Parathyroid adenoma (tissue), 2 donors: Measurements from ENCODE around the gene SV2B.

ENCODE experiments used
- H2AFZ ChIP-seq: fragments of 300-600 bp; sonication (generic); one replicate; pipeline ENCODE4 v1.7.0; 2017; ENCODE audit warnings: antibody characterized with exemption, mild to moderate bottlenecking
- H3K27ac ChIP-seq: fragments of 300-600 bp; sonication (generic); one replicate; pipeline ENCODE4 v1.7.0; 2017
- H3K27me3 ChIP-seq: fragments of 300-600 bp; sonication (generic); one replicate; pipeline ENCODE4 v1.7.0; 2017; ENCODE audit warnings: low read length; ENCODE audit not compliant: control insufficient read depth, insufficient read depth
- H3K36me3 ChIP-seq: fragments of 300-600 bp; sonication (generic); one replicate; pipeline ENCODE4 v1.7.0; 2017; ENCODE audit warnings: low read length; ENCODE audit not compliant: control insufficient read depth, insufficient read depth
- H3K4me1 ChIP-seq: fragments of 300-600 bp; sonication (generic); one replicate; pipeline ENCODE4 v1.7.0; 2017; ENCODE audit warnings: control low read depth
- H3K4me2 ChIP-seq: fragments of 300-600 bp; sonication (generic); one replicate; pipeline ENCODE4 v1.7.0; 2017; ENCODE audit warnings: low read length
- H3K4me3 ChIP-seq: fragments of 300-600 bp; sonication (generic); one replicate; pipeline ENCODE4 v1.7.0; 2017; ENCODE audit warnings: low read depth, low read length
- H3K79me2 ChIP-seq: fragments of 300-600 bp; sonication (generic); one replicate; pipeline ENCODE4 v1.7.0; 2017; ENCODE audit warnings: control low read depth
- H3K9ac ChIP-seq: fragments of 300-600 bp; sonication (generic); one replicate; pipeline ENCODE4 v1.7.0; 2017; ENCODE audit warnings: mild to moderate bottlenecking
- H3K9me3 ChIP-seq: fragments of 300-600 bp; sonication (generic); one replicate; pipeline ENCODE4 v1.7.0; 2017; ENCODE audit warnings: low read length; ENCODE audit not compliant: control insufficient read depth
- TF ChIP-seq, protein P1 (sequence below): fragments of 300-600 bp; sonication (generic); IDR thresholded peaks from one replicate; pipeline ENCODE4 v1.7.0; 2017; ENCODE audit warnings: antibody characterized with exemption, mild to moderate bottlenecking
- donor health status: primary hyperparathyroidism.

Gene SV2B

GRCh38 chr15:91116113-91117067, 16.3 kb downstream of the SV2B start:
- no peak overlapping the region for H2AFZ ChIP-seq
- H3K4me3 ChIP-seq: no peak overlapping the region

GRCh38 chr15:91117375-91117774, 17.3 kb downstream of the SV2B start:
- Histone ChIP-seq H2AFZ (no peak overlapping the region), H3K4me3 (no peak overlapping the region), H3K79me2 (no peaks in the 10 kb centered on the region), H3K27ac (no peak overlapping the region), H3K4me1 (no peaks in the 10 kb centered on the region), H3K27me3 (no peaks in the 10 kb centered on the region), H3K9ac (no peak overlapping the region), H3K36me3 (no peaks in the 10 kb centered on the region), H3K9me3 (no peaks in the 10 kb centered on the region), H3K4me2 (no peak overlapping the region)
- TF ChIP-seq, protein P1, sequence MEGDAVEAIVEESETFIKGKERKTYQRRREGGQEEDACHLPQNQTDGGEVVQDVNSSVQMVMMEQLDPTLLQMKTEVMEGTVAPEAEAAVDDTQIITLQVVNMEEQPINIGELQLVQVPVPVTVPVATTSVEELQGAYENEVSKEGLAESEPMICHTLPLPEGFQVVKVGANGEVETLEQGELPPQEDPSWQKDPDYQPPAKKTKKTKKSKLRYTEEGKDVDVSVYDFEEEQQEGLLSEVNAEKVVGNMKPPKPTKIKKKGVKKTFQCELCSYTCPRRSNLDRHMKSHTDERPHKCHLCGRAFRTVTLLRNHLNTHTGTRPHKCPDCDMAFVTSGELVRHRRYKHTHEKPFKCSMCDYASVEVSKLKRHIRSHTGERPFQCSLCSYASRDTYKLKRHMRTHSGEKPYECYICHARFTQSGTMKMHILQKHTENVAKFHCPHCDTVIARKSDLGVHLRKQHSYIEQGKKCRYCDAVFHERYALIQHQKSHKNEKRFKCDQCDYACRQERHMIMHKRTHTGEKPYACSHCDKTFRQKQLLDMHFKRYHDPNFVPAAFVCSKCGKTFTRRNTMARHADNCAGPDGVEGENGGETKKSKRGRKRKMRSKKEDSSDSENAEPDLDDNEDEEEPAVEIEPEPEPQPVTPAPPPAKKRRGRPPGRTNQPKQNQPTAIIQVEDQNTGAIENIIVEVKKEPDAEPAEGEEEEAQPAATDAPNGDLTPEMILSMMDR: no peak

More at GRCh38 chr15:91116113-91117067, 16.3 kb downstream of the SV2B start:
- Histone ChIP-seq H3K36me3 (no peaks in the 10 kb centered on the region), H3K4me1 (no peaks in the 10 kb centered on the region), H3K27me3 (no peaks in the 10 kb centered on the region), H3K27ac (no peak overlapping the region), H3K4me2 (no peak overlapping the region), H3K79me2 (no peaks in the 10 kb centered on the region), H3K9ac (no peak overlapping the region), H3K9me3 (no peaks in the 10 kb centered on the region)
- TF ChIP-seq, protein P1: no peak

- Histone ChIP-seq H3K36me3 (no peaks in the 10 kb centered on the region), H3K4me3 (no peak overlapping the region), H3K9me3 (no peaks in the 10 kb centered on the region), H3K9ac (no peak overlapping the region), H3K4me1 (no peaks in the 10 kb centered on the region), H3K79me2 (no peaks in the 10 kb centered on the region), H3K4me2 (no peak overlapping the region), H3K27ac (no peak overlapping the region), H3K27me3 (no peaks in the 10 kb centered on the region), H2AFZ (no peak overlapping the region)
- TF ChIP-seq, protein P1: no peak
Observed at GRCh38 chr15:91118817-91119590, 18.9 kb downstream of the SV2B start.

- Histone ChIP-seq H3K4me2 (no peak overlapping the region), H3K27me3 (no peaks in the 10 kb centered on the region), H3K27ac (no peak overlapping the region), H3K4me1 (no peaks in the 10 kb centered on the region), H3K9me3 (no peaks in the 10 kb centered on the region), H3K79me2 (no peaks in the 10 kb centered on the region), H2AFZ (no peak overlapping the region), H3K9ac (no peak overlapping the region), H3K4me3 (no peak overlapping the region), H3K36me3 (no peaks in the 10 kb centered on the region)
- TF ChIP-seq, protein P1: no peak
Observed at GRCh38 chr15:91122296-91122695, 22.2 kb downstream of the SV2B start.
